NB4 (cell line): Measurements from ENCODE around the gene NCAM1.

Source experiments
- DNase-seq: peaks from one replicate; pipeline ENCODE4 v3.0.0; 2010; ENCODE audit warnings: low read depth
- H3K4me3 ChIP-seq: one replicate; pipeline ENCODE4 v1.5.1; 2011; ENCODE audit warnings: mild to moderate bottlenecking, low read depth, low read length, moderate library complexity
- CTCF ChIP-seq: IDR thresholded peaks from one replicate; pipeline ENCODE4 v1.5.1; 2012; ENCODE audit warnings: low read depth, low read length
- MYC ChIP-seq: IDR thresholded peaks from 2 replicates; pipeline ENCODE4 v1.6.1; 2011; ENCODE audit warnings: low read depth, low read length
- POLR2A ChIP-seq: IDR thresholded peaks from 2 replicates; pipeline ENCODE4 v1.6.1; 2011; ENCODE audit warnings: mild to moderate bottlenecking; ENCODE audit not compliant: insufficient read length; ENCODE audit errors: extremely low read depth
- TF ChIP-seq, protein P1 (sequence below): IDR thresholded peaks from 2 replicates; pipeline ENCODE4 v1.6.1; 2011; ENCODE audit warnings: low read depth, low read length

NCAM1 gene

GRCh38 chr11:113324250-113324649, 363.0 kb downstream of the NCAM1 start:
- TF ChIP-seq, protein P1, sequence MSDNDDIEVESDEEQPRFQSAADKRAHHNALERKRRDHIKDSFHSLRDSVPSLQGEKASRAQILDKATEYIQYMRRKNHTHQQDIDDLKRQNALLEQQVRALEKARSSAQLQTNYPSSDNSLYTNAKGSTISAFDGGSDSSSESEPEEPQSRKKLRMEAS = no peak
- no peak for TF ChIP-seq MYC
- no peak for TF ChIP-seq CTCF
- no peak for TF ChIP-seq POLR2A
- no peak overlapping the region for H3K4me3 ChIP-seq
- DNase-seq = no peak
